ENCODE data around the gene CTBP2. TPM values are rescaled to one million over a fixed set of nuclear protein-coding genes. Genes with fewer than 3 reads are reported as not detected.

CTBP2 gene
- total RNA-seq, 4 donors from 2014 or later = 65.9 to 129 (median 71.2) TPM

DNA sequence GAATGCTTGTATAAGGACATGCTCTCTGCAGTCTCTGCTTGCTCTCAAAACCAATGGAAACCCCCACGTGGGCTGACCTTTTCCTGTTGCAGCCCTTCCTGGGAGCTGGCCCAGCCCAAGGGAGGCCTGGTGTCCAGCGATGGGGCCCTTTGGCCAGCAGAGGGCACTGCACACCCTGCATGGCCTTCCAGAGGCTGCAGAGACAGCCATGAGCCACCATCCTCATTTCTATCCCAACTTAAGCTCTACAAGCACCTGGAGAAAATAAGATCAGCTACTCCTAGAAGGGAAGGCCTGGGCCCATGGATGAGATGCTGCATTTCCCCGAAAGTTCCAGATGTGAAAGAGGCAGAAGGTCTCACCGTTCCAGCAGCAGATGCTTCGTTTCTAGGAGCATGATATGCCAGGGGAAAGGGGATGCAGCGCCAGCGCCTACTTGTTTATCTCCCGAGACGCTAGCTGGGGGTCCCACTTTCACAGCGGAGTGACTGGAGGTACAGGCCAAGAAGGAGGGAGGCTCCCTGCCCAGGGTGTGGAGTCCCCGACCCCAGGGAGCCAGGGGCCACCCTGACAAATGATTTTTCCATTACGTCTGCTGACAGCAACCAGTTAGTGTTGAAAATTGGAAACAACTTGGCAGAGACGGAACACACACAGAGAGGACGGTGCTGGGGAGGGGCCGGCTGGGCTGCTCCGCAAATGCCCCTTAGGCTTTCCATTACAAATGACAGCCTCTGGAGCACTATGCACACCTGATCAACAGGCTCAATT lies 112.1 kb downstream of the CTBP2 start:
- Histone ChIP-seq H3K9me3 (no peaks in the 10 kb centered on the region), H3K36me3 (no peaks in the 10 kb centered on the region), H3K4me3 (no peak overlapping the region), H3K4me1 (peaks cover 10 to 15% of the 10 kb centered on the region in 2 donors), H3K27me3 (no peaks in the 10 kb centered on the region), H3K27ac (peak overlapping the region; percentile 66 to 81)
- peak in 1 of 2 donors; percentile 17 for TF ChIP-seq POLR2A (IDR thresholded peaks at IDR 0.05)
- TF ChIP-seq, protein P1, sequence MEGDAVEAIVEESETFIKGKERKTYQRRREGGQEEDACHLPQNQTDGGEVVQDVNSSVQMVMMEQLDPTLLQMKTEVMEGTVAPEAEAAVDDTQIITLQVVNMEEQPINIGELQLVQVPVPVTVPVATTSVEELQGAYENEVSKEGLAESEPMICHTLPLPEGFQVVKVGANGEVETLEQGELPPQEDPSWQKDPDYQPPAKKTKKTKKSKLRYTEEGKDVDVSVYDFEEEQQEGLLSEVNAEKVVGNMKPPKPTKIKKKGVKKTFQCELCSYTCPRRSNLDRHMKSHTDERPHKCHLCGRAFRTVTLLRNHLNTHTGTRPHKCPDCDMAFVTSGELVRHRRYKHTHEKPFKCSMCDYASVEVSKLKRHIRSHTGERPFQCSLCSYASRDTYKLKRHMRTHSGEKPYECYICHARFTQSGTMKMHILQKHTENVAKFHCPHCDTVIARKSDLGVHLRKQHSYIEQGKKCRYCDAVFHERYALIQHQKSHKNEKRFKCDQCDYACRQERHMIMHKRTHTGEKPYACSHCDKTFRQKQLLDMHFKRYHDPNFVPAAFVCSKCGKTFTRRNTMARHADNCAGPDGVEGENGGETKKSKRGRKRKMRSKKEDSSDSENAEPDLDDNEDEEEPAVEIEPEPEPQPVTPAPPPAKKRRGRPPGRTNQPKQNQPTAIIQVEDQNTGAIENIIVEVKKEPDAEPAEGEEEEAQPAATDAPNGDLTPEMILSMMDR (IDR thresholded peaks at IDR 0.05) = peak; percentile 93 to 98 (median 97)
- intact Hi-C loops (cut with DNase I; ENCODE audit: low total_unique reads) = no loop called here
- peak; percentile 89 to 90 for DNase-seq

DNA sequence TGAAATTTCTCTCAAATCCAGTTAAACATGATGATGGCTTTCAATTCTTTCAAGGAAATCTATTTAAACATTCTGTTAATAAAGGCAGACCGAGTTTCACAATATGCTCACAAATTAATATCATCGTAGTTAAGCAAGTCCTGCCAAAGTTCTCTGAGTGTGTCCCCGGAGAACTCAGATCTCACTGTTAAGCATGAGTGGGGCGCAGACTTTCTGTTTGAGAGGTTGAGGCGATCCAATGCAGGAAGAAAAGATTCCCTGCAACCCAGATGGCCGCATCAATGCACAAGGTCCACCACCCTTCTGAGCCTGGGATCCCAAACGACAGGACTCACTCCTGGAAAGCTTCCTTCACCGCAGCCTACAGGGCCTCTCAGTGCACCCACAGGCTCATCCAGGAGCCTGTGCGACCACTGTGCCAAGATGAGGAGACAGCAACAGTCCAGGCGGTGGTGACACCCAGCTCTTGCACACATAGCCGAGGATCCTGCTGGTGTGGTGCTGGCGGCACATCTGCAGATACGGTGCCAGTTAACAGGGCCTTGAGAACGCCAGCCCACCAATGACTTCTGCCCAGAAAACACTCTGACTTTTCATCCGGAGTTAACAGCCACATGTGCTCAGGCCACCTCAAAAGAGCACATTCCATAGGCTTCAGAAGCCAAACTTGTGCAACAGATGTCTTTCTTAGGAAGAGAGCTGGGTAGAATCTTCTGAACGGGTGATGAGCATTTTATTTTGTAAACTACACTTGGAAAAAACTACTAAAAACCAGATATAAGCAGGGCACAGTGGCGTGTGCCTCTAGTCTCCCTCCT lies 116.3 kb downstream of the CTBP2 start:
- no peaks in the 10 kb centered on the region for H3K36me3 ChIP-seq
- H3K4me1 ChIP-seq = peaks cover 13 to 20% of the 10 kb centered on the region in 2 donors
- no peaks in the 10 kb centered on the region for H3K9me3 ChIP-seq
- DNase-seq = no peak
- H3K4me3 ChIP-seq = no peak overlapping the region
- intact Hi-C loops (cut with DNase I; ENCODE audit: low total_unique reads) = no loop called here
- TF ChIP-seq, protein P1 (IDR thresholded peaks at IDR 0.05) = no peak
- TF ChIP-seq POLR2A (IDR thresholded peaks at IDR 0.05) = no peak
- H3K27me3 ChIP-seq = no peaks in the 10 kb centered on the region
- peak overlapping the region in 1 of 2 donors; percentile 81 for H3K27ac ChIP-seq

DNA sequence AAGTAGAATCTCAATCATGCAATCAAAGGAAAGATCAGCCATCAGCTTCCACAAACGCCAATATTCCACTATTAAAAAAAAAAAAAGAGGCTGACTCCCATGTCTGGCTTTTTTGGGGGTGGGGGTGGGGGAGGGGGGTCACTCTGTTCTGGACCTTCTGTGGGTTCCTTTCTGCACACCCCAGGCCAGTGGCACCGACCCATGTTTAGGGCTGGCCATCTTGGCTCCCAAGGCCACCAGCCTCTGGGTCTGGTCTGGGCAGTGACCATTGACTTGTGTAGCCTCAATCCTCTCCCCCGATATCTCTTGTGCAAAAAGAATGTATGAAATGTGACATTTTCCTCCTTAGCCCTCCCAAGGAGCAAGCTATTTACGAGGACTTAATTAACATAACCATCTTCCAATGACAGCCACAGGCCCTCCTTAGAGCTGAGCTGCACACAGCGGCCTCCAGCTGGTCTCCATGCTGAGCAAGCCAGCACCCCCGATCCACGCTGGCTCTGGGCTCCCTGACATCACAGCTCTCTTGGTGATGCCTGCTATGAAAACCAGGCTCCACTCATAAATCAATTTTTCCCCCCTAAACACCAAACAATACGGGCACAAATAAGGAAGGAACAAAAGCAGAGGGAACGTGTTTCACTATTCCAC lies 118.4 kb downstream of the CTBP2 start:
- TF ChIP-seq, protein P1 (IDR thresholded peaks at IDR 0.05) = no peak
- TF ChIP-seq POLR2A (IDR thresholded peaks at IDR 0.05) = no peak
- peaks cover 7 to 9% of the 10 kb centered on the region in 2 donors for H3K4me1 ChIP-seq
- peak overlapping the region; percentile 34 to 56 for H3K27ac ChIP-seq
- DNase-seq = no peak
- intact Hi-C loops (cut with DNase I; ENCODE audit: low total_unique reads) = no loop called here
- H3K36me3 ChIP-seq = no peaks in the 10 kb centered on the region
- H3K27me3 ChIP-seq = no peaks in the 10 kb centered on the region
- no peaks in the 10 kb centered on the region for H3K9me3 ChIP-seq
- H3K4me3 ChIP-seq = no peak overlapping the region

DNA sequence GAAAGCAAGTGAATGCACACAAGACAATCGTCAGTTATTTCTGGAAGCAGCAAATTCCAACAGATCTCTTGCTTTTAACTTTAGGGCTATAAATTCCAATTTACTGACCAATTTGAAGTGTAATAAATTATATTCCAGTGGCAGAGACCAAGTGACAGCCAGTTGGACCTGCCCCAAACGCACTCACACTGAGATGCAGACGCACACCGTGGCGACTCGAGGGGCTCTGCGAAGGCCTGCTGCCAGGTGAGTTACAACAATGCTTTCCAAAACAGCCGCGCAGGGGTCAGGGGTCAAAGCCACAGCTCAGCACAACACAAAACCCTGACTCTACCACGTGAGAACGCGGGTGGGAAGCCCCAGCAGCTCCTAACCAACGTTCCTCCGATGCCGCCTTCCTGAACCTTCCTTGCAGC lies 121.0 kb downstream of the CTBP2 start:
- no peak for DNase-seq
- no peaks in the 10 kb centered on the region for H3K36me3 ChIP-seq
- no peaks in the 10 kb centered on the region for H3K27me3 ChIP-seq
- TF ChIP-seq, protein P1 (IDR thresholded peaks at IDR 0.05) = no peak
- no peak for TF ChIP-seq POLR2A (IDR thresholded peaks at IDR 0.05)
- H3K9me3 ChIP-seq = no peaks in the 10 kb centered on the region
- intact Hi-C loops (cut with DNase I; ENCODE audit: low total_unique reads) = no loop called here
- no peak overlapping the region for H3K4me3 ChIP-seq
- peaks cover 3 to 6% of the 10 kb centered on the region in 2 donors for H3K4me1 ChIP-seq
- H3K27ac ChIP-seq = peak overlapping the region in 1 of 2 donors; percentile 38
